Panc1 (cell line): Measurements from ENCODE around the gene SLC38A10. TPM values are rescaled to one million over a fixed set of nuclear protein-coding genes. Genes with fewer than 3 reads are reported as not detected.
A peak's percentile ranks its signal among the peaks of the same experiment; 100 is the strongest.

Experiments
- ATAC-seq: fragments of 200-7000 bp; cut with Tn5 transposase; 2 replicates; pipeline ENCODE4 v1.9.1; 2020; ENCODE audit warnings: mild to moderate bottlenecking, moderate library complexity
- BruUV-seq: library from RNA; stranded (reverse); fragments of 400-500 nt; replicated peaks from 2 replicates; lab custom pipeline; 2021; lab: Mats Ljungman, UMichigan
- CTCF ChIA-PET: fragments of 300-600 bp; sonication (Branson Sonifier 250); formaldehyde crosslinking; loops from one replicate; lab custom pipeline; 2022; ENCODE audit warnings: antibody characterized with exemption; lab: Charles Lee
- POLR2A ChIA-PET: fragments of 300-600 bp; sonication (Branson Sonifier 250); formaldehyde crosslinking; loops from one replicate; lab custom pipeline; 2022; ENCODE audit warnings: antibody characterized with exemption; lab: Charles Lee
- DNase-seq: peaks from one replicate; pipeline ENCODE4 v3.0.0-alpha.2; 2010; ENCODE audit warnings: low read depth, low spot score
- H3K27ac ChIP-seq: 2 replicates; pipeline ENCODE4 v1.5.1; 2011; ENCODE audit warnings: mild to moderate bottlenecking, low read length, inconsistent platforms
- H3K27me3 ChIP-seq: fragments of 200-500 bp; sonication (Bioruptor generic); 2 replicates; pipeline ENCODE4 v1.6.0; 2014; ENCODE audit warnings: low read length, inconsistent platforms; ENCODE audit not compliant: control insufficient read depth, insufficient read depth
- H3K36me3 ChIP-seq: fragments of 200-500 bp; sonication (Bioruptor generic); 2 replicates; pipeline ENCODE4 v1.5.1; 2014; ENCODE audit warnings: inconsistent platforms, mild to moderate bottlenecking, low read length, moderate library complexity; ENCODE audit not compliant: control insufficient read depth, insufficient read depth
- H3K4me1 ChIP-seq: 2 replicates; pipeline ENCODE4 v1.5.1; 2011; ENCODE audit warnings: inconsistent platforms, mild to moderate bottlenecking, low read length, moderate library complexity; ENCODE audit not compliant: control insufficient read depth, insufficient read depth
- H3K4me3 ChIP-seq, 2 experiments: 2 replicates each; pipeline ENCODE4 v1.5.1; 2011 to 2012; ENCODE audit warnings: low read depth in 2 of 2, low read length in 2 of 2, mild to moderate bottlenecking in 2 of 2, inconsistent platforms in 1 of 2, moderate library complexity in 1 of 2
- H3K9me3 ChIP-seq: fragments of 200-500 bp; sonication (Bioruptor generic); 2 replicates; pipeline ENCODE4 v1.5.1; 2014; ENCODE audit warnings: low read depth, mild to moderate bottlenecking, inconsistent platforms, low read length, moderate library complexity; ENCODE audit not compliant: control insufficient read depth, insufficient read depth
- CTCF ChIP-seq: fragments of 450-650 bp; IDR thresholded peaks from 2 replicates; pipeline ENCODE4 v1.5.1; 2017; ENCODE audit warnings: mild to moderate bottlenecking
- POLR2AphosphoS5 ChIP-seq: IDR thresholded peaks from 2 replicates; pipeline ENCODE4 v1.6.1; 2012; ENCODE audit warnings: mild to moderate bottlenecking, low read depth, low read length, moderate library complexity
- REST ChIP-seq, 2 experiments: IDR thresholded peaks; 2 replicates each; pipeline ENCODE4 v1.6.1; 2011 to 2012; ENCODE audit warnings: low read depth in 2 of 2, control low read depth in 1 of 2, low read length in 1 of 2, mild to moderate bottlenecking in 1 of 2, moderate library complexity in 1 of 2; ENCODE audit not compliant: insufficient read depth in 1 of 2
- SIN3A ChIP-seq: IDR thresholded peaks from 2 replicates; pipeline ENCODE4 v1.6.1; 2012; ENCODE audit warnings: low read depth, mild to moderate bottlenecking, low read length, moderate library complexity, borderline replicate concordance; ENCODE audit not compliant: insufficient read depth
- in situ Hi-C: cut with HindIII; loops from 2 replicates; pipeline ENCODE4 v1.10.0; 2016; ENCODE audit warnings: low sequenced_read_pairs, low pct_unique_long_range_greater_than_20kb
- intact Hi-C: fragments of 100-400 bp; cut with micrococcal nuclease; formaldehyde crosslinking; loops from one replicate; pipeline ENCODE4 v1.10.0; 2022; ENCODE audit not compliant: unreplicated experiment
- total RNA-seq: library from RNA; stranded (reverse); gene quantifications from one replicate; pipeline ENCODE4 v1.2.1, GENCODE V29; 2021; ENCODE audit not compliant: unreplicated experiment

The SLC38A10 gene
- total RNA-seq, 1 experiment from 2014 or later: 188 TPM

GRCh38 chr17:81243333-81243664 is 51.8 kb downstream of the SLC38A10 start:
- ChIA-PET CTCF (no interaction called here), POLR2A (no interaction called here)
- no TSS peak for BruUV-seq
- no peaks in the 10 kb centered on the region for H3K27me3 ChIP-seq
- TF ChIP-seq REST (IDR thresholded peaks at IDR 0.05; ENCODE audit: insufficient read depth in 1 of 2, low read depth in 2 of 2, low read length in 1 of 2) (no peak), CTCF (no peak), SIN3A (no peak), POLR2AphosphoS5 (no peak)
- DNase-seq: no peak
- no peak overlapping the region for H3K27ac ChIP-seq
- in situ Hi-C loops: no loop called here
- H3K4me1 ChIP-seq: peaks cover 36% of the 10 kb centered on the region
- no peaks in the 10 kb centered on the region for H3K9me3 ChIP-seq
- ATAC-seq: no peak
- H3K4me3 ChIP-seq: no peak overlapping the region
- intact Hi-C loops: no loop called here
- peaks cover 9% of the 10 kb centered on the region; the same call in 1 of the 2 replicates for H3K36me3 ChIP-seq

- intact Hi-C loops: no loop called here
Observed at GRCh38 chr17:81242421-81243332, 52.4 kb downstream of the SLC38A10 start.

More at GRCh38 chr17:81242421-81243332, 52.4 kb downstream of the SLC38A10 start:
- CTCF ChIA-PET: interaction anchor here (0.6 kb wide), 2 partner anchors 109 to 239 kb away, joined by 3 read pairs; no protein-coding TSS in a partner anchor
- H3K4me1 ChIP-seq: peaks cover 41% of the 10 kb centered on the region
- no peaks in the 10 kb centered on the region for H3K9me3 ChIP-seq
- BruUV-seq: no TSS peak
- no peak for DNase-seq
- POLR2A ChIA-PET: no interaction called here
- no peak for ATAC-seq
- no peak overlapping the region; the same call in 1 of the 2 replicates for H3K27ac ChIP-seq
- no peak overlapping the region for H3K4me3 ChIP-seq
- H3K36me3 ChIP-seq: peaks cover 11% of the 10 kb centered on the region; the same call in 1 of the 2 replicates
- in situ Hi-C loops: no loop called here
- 0 out of 4 replicates have a peak, but pooled peaks of 1 of the 2 experiments have one; percentile 67 for TF ChIP-seq REST (IDR thresholded peaks at IDR 0.05; ENCODE audit: insufficient read depth in 1 of 2, low read depth in 2 of 2, low read length in 1 of 2)
- TF ChIP-seq CTCF: no peak
- no peaks in the 10 kb centered on the region for H3K27me3 ChIP-seq
